Central memory CD8-positive, alpha-beta T cell (primary cell): Measurements from ENCODE around the gene PANX2.
A peak's percentile ranks its signal among the peaks of the same experiment; 100 is the strongest.

Source experiments
- ATAC-seq: fragments of 150-1000 bp; cut with Tn5 transposase; replicated peaks from 2 replicates; pipeline ENCODE4 v1.10.0; 2022; ENCODE audit warnings: mild to moderate bottlenecking, moderate FRiP score, moderate number of reproducible peaks; ENCODE audit not compliant: poor library complexity, severe bottlenecking; ENCODE audit errors: extremely low read depth
- DNase-seq, 2 donors: peaks; one replicate each; pipeline ENCODE4 v3.0.0; 2021; ENCODE audit warnings: low spot score in 2 of 2
- H3K27ac Mint-ChIP-seq: one replicate; pipeline ENCODE4 v1.8.0; 2022; ENCODE audit warnings: low read depth, mild to moderate bottlenecking, moderate library complexity, mixed read lengths
- H3K27me3 Mint-ChIP-seq: one replicate; pipeline ENCODE4 v1.8.0; 2022; ENCODE audit warnings: mixed read lengths
- H3K36me3 Mint-ChIP-seq: one replicate; pipeline ENCODE4 v1.8.0; 2022; ENCODE audit warnings: mild to moderate bottlenecking, moderate library complexity, mixed read lengths; ENCODE audit not compliant: insufficient read depth
- H3K4me1 Mint-ChIP-seq: one replicate; pipeline ENCODE4 v1.8.0; 2022; ENCODE audit warnings: mixed read lengths
- H3K4me3 Mint-ChIP-seq: one replicate; pipeline ENCODE4 v1.8.0; 2022; ENCODE audit warnings: mild to moderate bottlenecking, moderate library complexity, mixed read lengths
- H3K9me3 Mint-ChIP-seq: one replicate; pipeline ENCODE4 v1.8.0; 2022; ENCODE audit warnings: mixed read lengths

PANX2 gene

DNA sequence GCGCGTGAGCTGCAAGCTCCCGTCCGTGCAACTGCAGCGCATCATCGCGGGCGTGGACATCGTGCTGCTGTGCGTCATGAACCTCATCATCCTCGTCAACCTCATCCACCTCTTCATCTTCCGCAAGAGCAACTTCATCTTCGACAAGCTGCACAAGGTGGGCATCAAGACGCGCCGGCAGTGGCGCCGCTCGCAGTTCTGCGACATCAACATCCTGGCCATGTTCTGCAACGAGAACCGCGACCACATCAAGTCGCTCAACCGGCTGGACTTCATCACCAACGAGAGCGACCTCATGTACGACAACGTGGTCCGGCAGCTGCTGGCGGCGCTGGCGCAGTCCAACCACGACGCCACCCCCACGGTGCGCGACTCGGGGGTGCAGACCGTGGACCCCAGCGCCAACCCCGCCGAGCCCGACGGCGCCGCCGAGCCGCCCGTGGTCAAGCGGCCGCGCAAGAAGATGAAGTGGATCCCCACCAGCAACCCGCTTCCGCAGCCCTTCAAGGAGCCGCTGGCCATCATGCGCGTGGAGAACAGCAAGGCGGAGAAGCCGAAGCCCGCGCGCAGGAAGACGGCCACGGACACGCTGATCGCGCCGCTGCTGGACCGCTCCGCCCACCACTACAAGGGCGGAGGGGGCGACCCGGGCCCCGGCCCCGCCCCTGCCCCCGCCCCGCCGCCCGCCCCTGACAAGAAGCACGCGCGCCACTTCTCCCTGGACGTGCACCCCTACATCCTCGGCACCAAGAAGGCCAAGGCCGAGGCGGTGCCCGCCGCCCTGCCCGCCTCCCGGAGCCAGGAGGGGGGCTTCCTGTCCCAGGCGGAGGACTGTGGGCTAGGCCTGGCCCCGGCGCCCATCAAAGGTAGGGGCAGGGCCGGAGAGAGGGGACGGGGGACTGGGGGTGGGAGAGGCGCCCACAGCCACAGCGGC lies 7.3 kb downstream of the PANX2 start:
- ATAC-seq (no peak), DNase-seq (no peak)
- Mint-ChIP-seq H3K27ac (no peak overlapping the region), H3K4me1 (peaks cover 10% of the 10 kb centered on the region), H3K27me3 (peaks cover 22% of the 10 kb centered on the region), H3K9me3 (no peaks in the 10 kb centered on the region), H3K4me3 (no peak overlapping the region), H3K36me3 (peaks cover 1% of the 10 kb centered on the region)

DNA sequence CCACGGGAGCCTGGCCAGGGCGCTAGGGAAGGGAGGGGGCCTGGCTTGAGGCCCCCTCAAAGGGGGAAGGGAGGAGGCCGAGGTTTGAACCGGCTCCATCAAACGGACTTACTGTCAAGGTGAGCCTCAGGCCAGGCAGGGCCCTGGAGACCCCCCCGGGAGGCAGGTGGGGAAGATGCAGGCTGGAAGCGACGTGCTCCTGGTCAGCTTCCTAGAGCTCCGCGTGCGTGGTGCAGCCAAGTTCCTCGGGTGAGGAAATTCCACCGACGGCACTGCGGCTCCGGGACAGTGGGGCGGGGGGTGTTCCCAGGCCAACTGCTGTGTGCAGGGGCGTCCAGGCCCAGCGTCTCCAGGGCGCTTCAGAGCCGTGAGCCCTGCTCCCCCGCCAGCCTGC lies 7.9 kb downstream of the PANX2 start:
- ATAC-seq (no peak), DNase-seq (no peak)
- Mint-ChIP-seq H3K9me3 (no peaks in the 10 kb centered on the region), H3K36me3 (peaks cover 1% of the 10 kb centered on the region), H3K27me3 (peaks cover 17% of the 10 kb centered on the region), H3K27ac (no peak overlapping the region), H3K4me3 (no peak overlapping the region), H3K4me1 (peaks cover 10% of the 10 kb centered on the region)

DNA sequence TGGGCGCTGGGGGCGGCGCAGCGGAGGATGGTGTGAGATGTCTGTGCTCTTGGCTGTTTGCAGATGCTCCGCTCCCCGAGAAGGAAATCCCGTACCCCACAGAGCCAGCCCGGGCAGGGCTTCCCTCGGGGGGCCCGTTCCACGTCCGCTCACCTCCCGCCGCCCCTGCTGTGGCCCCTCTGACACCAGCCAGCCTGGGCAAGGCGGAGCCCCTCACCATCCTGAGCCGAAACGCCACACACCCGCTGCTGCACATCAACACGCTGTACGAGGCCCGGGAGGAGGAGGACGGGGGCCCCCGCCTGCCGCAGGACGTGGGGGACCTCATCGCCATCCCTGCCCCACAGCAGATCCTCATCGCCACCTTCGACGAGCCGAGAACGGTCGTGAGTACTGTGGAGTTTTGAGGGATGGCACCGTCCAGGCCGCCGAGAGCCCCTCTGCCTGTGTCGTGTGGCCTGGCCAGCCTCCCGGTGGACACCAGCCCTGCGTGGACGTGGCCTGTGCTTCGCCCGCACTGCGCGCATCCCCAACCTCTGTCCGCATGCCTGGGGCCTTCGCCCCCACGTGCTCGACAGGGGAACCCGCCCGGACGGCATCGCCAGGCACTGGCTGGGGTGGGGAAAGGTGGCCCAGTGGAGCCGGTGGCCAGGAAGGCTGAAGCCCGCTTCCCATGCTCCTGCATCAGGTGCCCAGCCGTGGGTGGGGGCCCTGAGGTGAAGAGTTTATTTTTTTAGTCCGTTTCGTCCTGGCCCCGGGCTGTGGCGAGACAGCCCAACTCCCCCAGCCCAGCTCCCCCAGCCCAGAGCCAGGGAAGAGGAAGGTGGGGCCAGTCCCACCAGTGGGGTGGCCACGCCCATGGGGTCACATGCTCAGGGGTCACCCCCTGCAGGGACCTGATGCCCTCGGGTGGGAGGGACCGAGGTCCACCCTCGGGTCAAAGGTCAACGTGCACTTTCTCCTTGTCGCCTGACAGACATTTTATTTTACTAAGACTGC lies 8.6 kb downstream of the PANX2 start:
- H3K36me3 Mint-ChIP-seq, result peaks cover 1% of the 10 kb centered on the region
- H3K4me1 Mint-ChIP-seq, result peaks cover 10% of the 10 kb centered on the region
- H3K4me3 Mint-ChIP-seq, result no peak overlapping the region
- DNase-seq, result no peak
- H3K27me3 Mint-ChIP-seq, result peaks cover 10% of the 10 kb centered on the region
- H3K9me3 Mint-ChIP-seq, result no peaks in the 10 kb centered on the region
- peak overlapping the region; percentile 13 for H3K27ac Mint-ChIP-seq
- no peak for ATAC-seq

DNA sequence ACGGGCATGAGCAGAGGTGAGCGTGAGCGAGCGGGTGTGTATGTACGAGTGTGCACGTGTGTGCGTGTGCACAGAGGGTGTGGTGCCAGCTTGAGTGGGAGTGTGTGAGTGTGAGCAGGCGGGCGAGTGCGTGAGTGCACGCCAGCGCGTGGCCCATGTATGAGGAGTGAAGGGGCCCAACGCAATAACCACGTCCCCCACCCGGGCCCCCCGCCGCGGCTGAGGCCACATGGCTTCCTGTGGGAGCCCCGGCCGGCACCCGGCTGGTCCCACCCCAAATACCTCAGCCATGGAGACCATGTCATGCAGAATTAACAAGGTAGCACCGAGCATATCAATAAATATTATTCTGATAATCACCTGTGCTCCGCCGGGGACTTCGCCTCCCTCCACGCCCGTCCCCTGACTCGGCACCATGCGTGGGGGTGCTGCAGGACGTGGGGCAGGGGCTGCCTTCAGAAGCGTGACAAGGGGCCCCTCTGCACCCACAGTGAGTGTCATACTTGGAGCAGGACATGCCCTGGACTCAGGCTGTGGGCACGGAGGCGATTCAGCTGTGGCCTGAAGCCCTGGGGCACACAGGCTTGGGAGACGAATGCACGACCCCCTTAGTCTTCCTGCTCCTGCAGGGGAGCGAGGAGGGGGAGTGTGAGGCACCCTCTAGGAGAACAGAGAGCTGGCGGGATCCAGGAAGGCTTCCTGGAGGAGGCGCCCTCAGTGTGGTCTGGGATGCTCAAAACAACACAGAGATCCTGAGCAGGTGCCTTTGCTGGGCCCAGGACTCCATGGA lies 9.6 kb downstream of the PANX2 start:
- H3K27ac Mint-ChIP-seq, result peak overlapping the region; percentile 13
- H3K4me1 Mint-ChIP-seq, result peaks cover 15% of the 10 kb centered on the region
- peaks cover 3% of the 10 kb centered on the region for H3K36me3 Mint-ChIP-seq
- DNase-seq (no peak), ATAC-seq (no peak)
- H3K4me3 Mint-ChIP-seq, result no peak overlapping the region
- H3K9me3 Mint-ChIP-seq, result no peaks in the 10 kb centered on the region
- peaks cover 9% of the 10 kb centered on the region for H3K27me3 Mint-ChIP-seq

DNA sequence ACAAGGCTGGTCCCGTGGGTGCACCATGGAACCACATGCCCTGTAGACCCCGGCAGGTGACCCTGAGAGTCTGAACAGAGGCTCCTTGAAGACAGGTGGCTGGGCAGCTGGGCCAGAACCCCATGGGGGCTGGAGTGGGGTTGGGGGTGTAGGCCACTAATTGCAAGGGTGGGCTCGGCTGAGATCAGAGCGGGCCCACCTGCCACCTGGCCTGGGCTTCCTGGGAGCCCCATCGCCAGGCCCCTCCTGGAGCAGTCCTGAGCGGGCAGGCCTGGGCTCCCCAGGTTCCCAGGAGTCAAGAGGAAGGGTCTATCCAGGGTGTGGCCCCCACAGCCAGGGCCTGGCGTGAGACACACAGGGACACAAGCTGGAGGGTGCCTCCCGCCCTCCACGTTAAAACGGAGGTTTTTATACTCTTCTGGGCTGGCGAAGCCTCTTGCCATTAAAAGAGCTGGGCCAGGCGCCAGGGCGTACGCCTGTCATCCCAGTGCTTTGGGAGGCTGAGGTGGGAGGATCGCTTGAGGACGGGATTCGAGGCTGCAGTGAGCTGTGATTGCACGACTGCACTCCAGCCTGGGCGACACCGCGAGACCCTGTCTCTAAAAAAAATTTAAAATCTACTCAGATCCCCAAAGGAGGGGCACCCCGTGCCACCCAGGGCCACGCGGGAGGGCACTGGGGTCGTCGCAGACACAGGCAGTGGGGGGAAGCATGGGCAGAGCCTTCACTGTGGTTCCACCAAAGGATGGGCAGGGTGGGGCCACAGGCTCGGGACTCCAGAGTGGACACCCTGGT lies 10.4 kb downstream of the PANX2 start:
- Mint-ChIP-seq H3K27ac (no peak overlapping the region), H3K27me3 (peaks cover 9% of the 10 kb centered on the region), H3K36me3 (peaks cover 5% of the 10 kb centered on the region), H3K4me1 (peaks cover 15% of the 10 kb centered on the region), H3K4me3 (no peak overlapping the region), H3K9me3 (no peaks in the 10 kb centered on the region)
- ATAC-seq, result no peak
- DNase-seq, result no peak

DNA sequence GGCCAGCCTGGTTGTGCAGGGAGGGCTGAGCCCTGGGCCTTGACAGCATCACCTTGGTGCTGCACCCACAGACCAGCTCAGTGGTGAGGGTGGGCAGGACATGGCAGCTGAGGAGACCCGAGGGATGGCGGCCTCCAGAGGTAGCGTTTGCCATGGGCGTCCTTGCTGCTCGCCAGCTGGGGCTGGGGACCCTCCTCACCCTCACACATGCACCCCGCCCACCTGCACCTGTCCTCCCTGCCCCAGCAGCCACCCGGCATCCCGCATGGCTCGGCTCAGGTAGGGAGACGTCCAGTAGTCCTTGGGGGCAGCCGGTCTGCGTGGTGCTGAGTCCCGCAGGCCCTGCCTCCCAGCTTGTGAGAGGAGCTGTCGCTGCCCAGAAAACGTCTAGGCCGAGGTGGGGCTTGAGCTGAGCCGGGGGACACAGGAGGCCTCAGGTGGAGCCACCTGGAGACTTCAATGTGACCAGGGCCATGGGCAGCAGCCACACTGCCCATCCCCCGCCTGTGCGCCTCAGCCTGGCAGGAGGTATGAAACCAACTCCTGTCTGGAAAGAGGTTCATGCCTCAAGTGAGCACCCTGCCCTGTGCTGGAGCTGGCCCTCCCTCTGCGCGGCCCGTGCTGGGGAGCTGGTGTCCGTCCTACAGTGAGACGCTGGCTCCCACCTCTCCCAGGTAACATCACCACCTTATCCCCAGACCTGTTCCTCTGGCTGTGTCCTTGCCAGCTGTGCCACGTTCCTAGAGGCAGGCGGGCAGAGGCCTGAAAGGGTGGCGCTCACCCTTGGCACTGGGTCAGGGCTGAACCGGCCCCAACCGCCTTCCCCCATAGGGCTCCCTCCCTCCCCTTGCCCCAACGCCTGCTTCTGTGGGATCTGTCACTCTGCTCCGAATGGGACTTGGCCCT lies 11.9 kb downstream of the PANX2 start:
- DNase-seq, result no peak
- H3K36me3 Mint-ChIP-seq, result peaks cover 9% of the 10 kb centered on the region
- no peak overlapping the region for H3K27ac Mint-ChIP-seq
- H3K27me3 Mint-ChIP-seq, result peaks cover 9% of the 10 kb centered on the region
- no peaks in the 10 kb centered on the region for H3K9me3 Mint-ChIP-seq
- H3K4me1 Mint-ChIP-seq, result peaks cover 24% of the 10 kb centered on the region
- no peak overlapping the region for H3K4me3 Mint-ChIP-seq
- ATAC-seq, result no peak

DNA sequence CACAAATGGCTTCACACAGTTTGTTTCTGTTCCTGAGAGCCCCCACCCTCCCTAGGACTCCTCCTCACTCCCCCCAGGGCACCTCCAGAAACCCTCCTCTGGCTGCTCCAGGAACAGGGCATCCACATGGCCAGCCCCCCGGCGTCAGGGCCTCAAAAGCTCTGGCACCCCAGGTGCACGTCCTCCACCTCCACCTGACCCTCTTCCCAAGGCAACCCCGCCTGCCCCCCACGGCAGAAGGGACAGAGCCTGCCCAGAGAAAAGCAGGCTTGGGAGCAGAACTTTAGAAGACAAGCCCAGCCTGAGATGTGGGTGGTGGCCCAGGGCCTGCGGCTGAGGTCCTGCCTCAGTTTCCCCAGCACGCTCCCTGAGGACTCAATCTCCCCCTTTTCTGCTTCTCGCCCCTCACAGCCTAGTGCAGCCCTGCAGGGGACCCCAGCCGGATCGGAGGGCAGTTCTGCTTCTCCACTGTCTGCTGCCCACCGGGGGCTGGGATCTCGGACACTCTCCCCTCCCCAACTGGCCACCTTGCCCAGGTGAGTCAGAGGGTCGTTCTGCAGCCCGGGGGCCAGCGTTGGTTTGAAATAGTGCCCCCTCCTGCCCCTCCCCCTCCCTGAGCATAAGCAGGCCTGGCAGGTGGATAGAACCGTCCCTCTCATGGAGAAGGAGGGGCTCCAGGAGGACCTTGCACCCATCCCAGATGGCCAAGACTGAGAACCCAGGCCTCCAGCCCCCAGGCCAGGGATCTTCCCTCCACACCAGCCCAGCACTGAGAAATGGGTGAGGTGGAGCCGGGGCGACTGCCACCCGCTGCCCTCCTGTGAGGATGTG lies 12.8 kb downstream of the PANX2 start:
- Mint-ChIP-seq H3K27me3 (peaks cover 9% of the 10 kb centered on the region), H3K4me1 (peaks cover 29% of the 10 kb centered on the region), H3K36me3 (peaks cover 10% of the 10 kb centered on the region), H3K4me3 (peak overlapping the region; percentile 54), H3K9me3 (no peaks in the 10 kb centered on the region), H3K27ac (peak overlapping the region; percentile 54)
- DNase-seq (no peak), ATAC-seq (no peak)

DNA sequence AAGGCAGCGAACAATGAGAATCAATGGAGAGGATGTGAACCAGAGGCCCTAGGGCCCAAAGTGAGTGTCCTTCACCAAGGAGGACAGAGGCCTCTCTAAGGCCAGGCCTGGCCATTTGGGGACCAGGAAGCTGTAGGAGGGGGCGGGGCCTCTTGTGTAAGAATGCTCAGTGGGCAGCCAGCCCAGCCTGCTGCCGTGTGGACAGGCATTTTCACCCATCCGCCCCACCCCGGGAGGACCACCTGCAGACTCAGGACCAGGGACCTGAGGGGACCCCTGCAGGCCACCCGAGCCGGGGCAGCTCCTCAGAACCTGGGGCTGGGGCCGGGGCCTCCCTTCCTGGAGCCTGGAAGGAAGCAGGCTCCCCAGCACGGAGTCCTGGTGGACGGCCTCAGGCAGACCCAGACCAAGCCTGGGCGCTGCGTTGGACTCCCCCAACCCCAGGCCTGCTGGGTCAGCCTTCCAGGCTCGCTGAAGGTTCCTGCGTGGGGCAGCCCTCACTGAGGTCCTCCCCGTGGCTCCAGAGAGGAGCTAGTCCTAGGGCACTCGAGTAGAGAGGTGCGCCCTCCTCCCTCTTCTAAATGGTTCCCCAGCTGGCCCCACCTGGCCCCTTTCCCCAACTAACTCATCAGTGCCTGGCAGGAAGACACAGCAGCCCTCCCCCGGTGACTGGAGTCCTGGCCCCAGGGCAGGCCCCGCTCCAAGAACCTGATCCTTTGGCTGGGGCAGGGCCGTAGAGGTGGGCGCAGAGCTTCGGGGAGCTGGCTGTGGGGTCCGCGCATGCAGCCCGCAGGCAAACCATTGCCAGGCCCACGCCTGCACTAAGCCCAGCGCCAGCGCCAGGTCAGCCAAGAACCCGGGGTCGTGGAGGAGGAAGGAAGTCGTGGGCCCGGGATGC lies 13.7 kb downstream of the PANX2 start:
- H3K36me3 Mint-ChIP-seq, result peaks cover 10% of the 10 kb centered on the region
- H3K27ac Mint-ChIP-seq, result peak overlapping the region; percentile 54
- H3K4me1 Mint-ChIP-seq, result peaks cover 31% of the 10 kb centered on the region
- H3K27me3 Mint-ChIP-seq, result peaks cover 9% of the 10 kb centered on the region
- DNase-seq (no peak), ATAC-seq (no peak)
- H3K4me3 Mint-ChIP-seq, result peak overlapping the region; percentile 55
- H3K9me3 Mint-ChIP-seq, result no peaks in the 10 kb centered on the region

DNA sequence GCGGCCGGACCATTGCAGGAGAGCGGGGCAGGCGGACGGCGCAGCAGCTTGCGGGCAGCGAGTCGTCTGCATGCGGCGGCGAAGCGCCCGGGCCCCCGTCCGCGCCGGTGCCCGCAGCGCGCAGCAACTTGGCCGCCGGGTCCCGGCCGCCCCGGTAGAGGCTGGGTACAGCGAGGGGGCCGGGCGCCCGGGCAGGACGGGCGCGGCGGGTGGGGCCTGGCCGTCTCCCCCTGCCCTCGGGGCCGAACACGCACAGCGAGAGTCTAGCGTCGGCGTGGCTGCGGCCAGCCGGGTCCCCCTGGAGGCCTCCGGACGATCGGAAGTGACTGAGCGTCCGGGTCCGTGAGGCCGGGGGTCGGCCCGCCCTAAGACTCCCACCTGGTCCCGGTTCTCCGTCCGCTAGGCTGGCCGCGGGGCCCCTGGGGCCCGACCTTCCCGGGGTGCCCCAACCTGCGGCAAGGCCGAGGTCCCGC lies 14.4 kb downstream of the PANX2 start:
- ATAC-seq, result no peak
- H3K9me3 Mint-ChIP-seq, result no peaks in the 10 kb centered on the region

More for the DNA sequence above, 14.4 kb downstream of the PANX2 start:
- Mint-ChIP-seq H3K27ac (peak overlapping the region; percentile 71), H3K27me3 (peaks cover 3% of the 10 kb centered on the region), H3K4me1 (peaks cover 32% of the 10 kb centered on the region), H3K36me3 (peaks cover 12% of the 10 kb centered on the region), H3K4me3 (peak overlapping the region; percentile 93)
- no peak for DNase-seq
